Calu3 (cell line): Measurements from ENCODE around the gene CRIM1. TPM values are rescaled to one million over a fixed set of nuclear protein-coding genes. Genes with fewer than 3 reads are reported as not detected.

Source experiments
- BruUV-seq: library from RNA; stranded (reverse); fragments of 400-500 nt; replicated peaks from 2 replicates; lab custom pipeline; 2021; lab: Mats Ljungman, UMichigan
- CTCF ChIA-PET: fragments of 300-600 bp; sonication (Branson Sonifier 250); formaldehyde crosslinking; loops from one replicate; lab custom pipeline; 2022; ENCODE audit warnings: antibody characterized with exemption; lab: Charles Lee
- DNase-seq: peaks from one replicate; pipeline ENCODE4 v3.0.0; 2022
- H3K27ac Mint-ChIP-seq: one replicate; pipeline ENCODE4 v1.8.0; 2022; ENCODE audit warnings: mixed read lengths; ENCODE audit not compliant: unreplicated experiment
- H3K27me3 Mint-ChIP-seq: one replicate; pipeline ENCODE4 v1.8.0; 2022; ENCODE audit warnings: mixed read lengths; ENCODE audit not compliant: unreplicated experiment
- H3K36me3 Mint-ChIP-seq: one replicate; pipeline ENCODE4 v1.8.0; 2022; ENCODE audit warnings: mild to moderate bottlenecking, moderate library complexity, mixed read lengths; ENCODE audit not compliant: insufficient read depth, unreplicated experiment
- H3K4me1 Mint-ChIP-seq: one replicate; pipeline ENCODE4 v1.8.0; 2022; ENCODE audit warnings: mild to moderate bottlenecking, low read depth, mixed read lengths; ENCODE audit not compliant: unreplicated experiment
- H3K4me3 Mint-ChIP-seq: one replicate; pipeline ENCODE4 v1.8.0; 2022; ENCODE audit warnings: mild to moderate bottlenecking, low read depth, moderate library complexity, mixed read lengths; ENCODE audit not compliant: unreplicated experiment
- H3K9me3 Mint-ChIP-seq: one replicate; pipeline ENCODE4 v1.8.0; 2022; ENCODE audit warnings: low read depth, mixed read lengths; ENCODE audit not compliant: unreplicated experiment
- intact Hi-C: fragments of 100-400 bp; cut with micrococcal nuclease; formaldehyde crosslinking; loops from one replicate; pipeline ENCODE4 v1.10.0; 2022; ENCODE audit not compliant: unreplicated experiment
- total RNA-seq: library from RNA; stranded (reverse); gene quantifications from 2 replicates; pipeline ENCODE4 v1.2.3, GENCODE V29; 2022
- TF ChIP-seq, protein P1 (sequence below): fragments of 200-600 bp; IDR thresholded peaks from one replicate; pipeline ENCODE4 v1.8.0; 2022; ENCODE audit warnings: antibody characterized with exemption; ENCODE audit not compliant: unreplicated experiment

The CRIM1 gene
- total RNA-seq, 1 experiment from 2014 or later = 57.6 TPM

- H3K4me3 Mint-ChIP-seq = no peak overlapping the region
- BruUV-seq = no TSS peak
Measured at GRCh38 chr2:36513661-36514060, 158.1 kb downstream of the CRIM1 start.

GRCh38 chr2:36515538-36515937 lies 160.0 kb downstream of the CRIM1 start:
- TF ChIP-seq, protein P1, sequence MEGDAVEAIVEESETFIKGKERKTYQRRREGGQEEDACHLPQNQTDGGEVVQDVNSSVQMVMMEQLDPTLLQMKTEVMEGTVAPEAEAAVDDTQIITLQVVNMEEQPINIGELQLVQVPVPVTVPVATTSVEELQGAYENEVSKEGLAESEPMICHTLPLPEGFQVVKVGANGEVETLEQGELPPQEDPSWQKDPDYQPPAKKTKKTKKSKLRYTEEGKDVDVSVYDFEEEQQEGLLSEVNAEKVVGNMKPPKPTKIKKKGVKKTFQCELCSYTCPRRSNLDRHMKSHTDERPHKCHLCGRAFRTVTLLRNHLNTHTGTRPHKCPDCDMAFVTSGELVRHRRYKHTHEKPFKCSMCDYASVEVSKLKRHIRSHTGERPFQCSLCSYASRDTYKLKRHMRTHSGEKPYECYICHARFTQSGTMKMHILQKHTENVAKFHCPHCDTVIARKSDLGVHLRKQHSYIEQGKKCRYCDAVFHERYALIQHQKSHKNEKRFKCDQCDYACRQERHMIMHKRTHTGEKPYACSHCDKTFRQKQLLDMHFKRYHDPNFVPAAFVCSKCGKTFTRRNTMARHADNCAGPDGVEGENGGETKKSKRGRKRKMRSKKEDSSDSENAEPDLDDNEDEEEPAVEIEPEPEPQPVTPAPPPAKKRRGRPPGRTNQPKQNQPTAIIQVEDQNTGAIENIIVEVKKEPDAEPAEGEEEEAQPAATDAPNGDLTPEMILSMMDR = no peak
- no peaks in the 10 kb centered on the region for H3K4me1 Mint-ChIP-seq
- no peaks in the 10 kb centered on the region for H3K27me3 Mint-ChIP-seq
- no peak for DNase-seq
- intact Hi-C loops = no loop called here
- CTCF ChIA-PET = no interaction called here
- BruUV-seq = no TSS peak
- no peak overlapping the region for H3K27ac Mint-ChIP-seq
- no peak overlapping the region for H3K4me3 Mint-ChIP-seq
- peaks cover 14% of the 10 kb centered on the region for H3K36me3 Mint-ChIP-seq
- no peaks in the 10 kb centered on the region for H3K9me3 Mint-ChIP-seq

More at GRCh38 chr2:36513661-36514060, 158.1 kb downstream of the CRIM1 start:
- no peak overlapping the region for H3K27ac Mint-ChIP-seq
- peaks cover 14% of the 10 kb centered on the region for H3K36me3 Mint-ChIP-seq
- intact Hi-C loops = no loop called here
- CTCF ChIA-PET = no interaction called here
- no peaks in the 10 kb centered on the region for H3K27me3 Mint-ChIP-seq
- TF ChIP-seq, protein P1 = no peak
- no peak for DNase-seq
- no peaks in the 10 kb centered on the region for H3K9me3 Mint-ChIP-seq
- H3K4me1 Mint-ChIP-seq = no peaks in the 10 kb centered on the region

GRCh38 chr2:36516136-36516870 lies 160.7 kb downstream of the CRIM1 start:
- Mint-ChIP-seq H3K27me3 (no peaks in the 10 kb centered on the region), H3K36me3 (peaks cover 14% of the 10 kb centered on the region), H3K4me1 (no peaks in the 10 kb centered on the region), H3K4me3 (no peak overlapping the region), H3K9me3 (no peaks in the 10 kb centered on the region), H3K27ac (no peak overlapping the region)
- DNase-seq = no peak
- intact Hi-C loops = no loop called here
- CTCF ChIA-PET = no interaction called here
- BruUV-seq = no TSS peak
- TF ChIP-seq, protein P1 = no peak

DNA sequence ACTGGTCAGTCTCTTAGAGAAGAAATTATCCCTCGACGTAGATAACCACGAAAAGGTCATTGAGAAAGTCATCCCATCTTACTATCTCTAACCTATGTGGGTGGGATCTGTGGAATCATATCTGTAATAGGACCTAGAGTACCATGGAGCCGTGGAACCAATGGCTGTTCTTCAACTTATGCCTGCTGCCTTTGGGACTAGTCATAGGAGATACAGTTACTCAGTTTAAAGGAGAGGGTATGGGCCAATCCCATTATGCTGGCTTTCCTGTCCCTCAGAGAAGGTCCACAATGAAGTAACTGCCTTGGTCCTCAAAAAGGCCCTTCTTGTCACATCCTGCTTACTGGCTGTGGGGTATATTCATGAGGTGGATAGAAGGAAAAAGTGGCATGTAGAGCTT lies 164.9 kb downstream of the CRIM1 start:
- BruUV-seq = no TSS peak
- DNase-seq = no peak
- Mint-ChIP-seq H3K4me3 (no peak overlapping the region), H3K27me3 (no peaks in the 10 kb centered on the region), H3K4me1 (no peaks in the 10 kb centered on the region), H3K9me3 (no peaks in the 10 kb centered on the region), H3K36me3 (peaks cover 5% of the 10 kb centered on the region), H3K27ac (no peak overlapping the region)
- CTCF ChIA-PET = interaction anchor here (0.6 kb wide), 1 partner anchor 479 kb away, joined by 3 read pairs; no protein-coding TSS in a partner anchor
- intact Hi-C loops = no loop called here
- TF ChIP-seq, protein P1 = no peak
